GF-D8 (cell line): ENCODE data around the gene AHCTF1.

ENCODE experiments used
- DNase-seq: peaks from one replicate; lab custom pipeline; 2025; lab: John Stamatoyannopoulos, UW

AHCTF1 gene

GRCh38 chr1:246931549-246932365, at the start of gene AHCTF1:
TSS of gene AHCTF1 (minus strand) at chr1:246931948. CDS start at chr1:246918370, 13,578 bp downstream.
- DNase-seq, result peak; percentile 92

DNA sequence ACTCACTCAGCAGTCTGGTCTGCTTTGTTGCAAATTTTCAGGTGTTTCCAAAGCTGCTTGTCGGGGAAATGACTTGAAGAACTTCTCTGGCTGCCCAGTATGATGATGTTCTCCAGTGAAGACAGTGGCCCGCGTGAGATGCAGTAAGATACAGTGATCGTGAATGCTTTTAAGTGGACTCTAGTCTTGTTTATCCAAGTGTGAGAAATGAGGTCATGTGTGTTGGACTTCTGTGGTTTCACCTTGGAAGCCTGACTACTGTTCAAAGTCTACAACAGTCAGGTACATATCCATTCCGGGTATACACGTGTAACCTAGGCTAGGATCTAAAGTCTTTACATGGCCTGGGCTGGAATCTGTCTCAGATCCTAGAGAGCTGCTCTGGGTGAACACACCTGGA, 47.0 kb upstream of the AHCTF1 start:
- DNase-seq, result no peak

DNA sequence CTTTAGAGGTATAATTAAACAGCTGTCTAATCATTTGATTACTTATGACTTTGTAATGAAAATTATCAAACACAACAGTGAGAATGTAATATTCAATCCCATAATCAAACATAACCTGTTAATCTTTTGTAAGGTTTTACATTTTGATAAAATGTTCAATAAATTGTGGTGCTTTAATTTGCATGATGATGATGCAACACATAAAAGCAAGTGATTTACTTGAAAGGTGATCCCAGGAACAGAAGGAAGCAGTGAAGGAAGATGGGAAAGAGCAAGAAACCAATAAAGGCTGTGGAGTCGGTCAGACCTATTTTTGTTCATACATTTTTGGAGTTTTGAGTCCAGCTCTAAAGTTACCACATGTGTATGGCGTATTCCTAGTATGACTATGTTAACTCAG, 46.5 kb upstream of the AHCTF1 start:
- no peak for DNase-seq

GRCh38 chr1:246971969-246972368, 40.2 kb upstream of the AHCTF1 start:
- no peak for DNase-seq

- no peak for DNase-seq
These were observed 39.5 kb upstream of the AHCTF1 start for GRCh38 chr1:246971090-246971721.

DNA sequence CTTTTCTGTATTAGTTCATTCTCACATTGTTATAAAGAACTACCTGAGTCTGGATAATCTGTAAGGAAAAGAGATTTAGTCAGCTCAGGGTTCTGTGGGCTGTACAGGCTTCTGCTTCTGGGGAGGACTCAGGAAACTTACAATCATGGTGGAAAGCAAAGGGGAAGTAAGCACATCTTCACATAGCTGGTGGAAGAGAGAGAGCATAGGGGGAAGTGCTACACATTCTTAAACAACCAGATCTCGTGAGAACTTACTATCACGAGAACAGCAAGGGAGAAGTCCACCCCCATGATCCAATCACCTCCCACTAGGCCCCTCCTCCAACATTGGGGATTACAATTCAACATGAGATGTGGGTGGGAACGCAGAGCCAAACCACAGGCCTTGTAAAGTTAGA, 37.9 kb upstream of the AHCTF1 start:
- peak; percentile 12 for DNase-seq

DNA sequence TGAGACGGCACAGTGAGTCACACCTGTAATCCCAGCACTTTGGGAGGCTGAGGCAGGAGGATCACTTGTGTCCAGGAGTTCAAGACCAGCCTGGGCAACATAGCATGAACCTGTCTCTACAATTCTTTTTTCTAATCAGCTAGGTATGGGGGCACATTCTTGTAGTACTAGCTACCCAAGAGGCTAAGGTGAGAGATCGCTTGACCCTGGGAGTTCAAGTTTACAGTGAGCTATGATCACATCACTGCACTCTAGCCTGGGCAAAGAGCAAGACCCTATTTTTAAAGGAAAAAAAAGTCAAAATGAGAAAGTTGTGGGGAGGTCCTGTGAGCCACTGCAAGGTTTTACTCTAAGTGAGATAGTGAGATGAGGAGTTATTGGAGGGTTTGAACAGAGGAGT, 34.8 kb upstream of the AHCTF1 start:
- DNase-seq, result no peak

- DNase-seq, result peak; percentile 93
These were observed 28.4 kb upstream of the AHCTF1 start for GRCh38 chr1:246959944-246960693.

GRCh38 chr1:246954126-246954525, 22.4 kb upstream of the AHCTF1 start:
- DNase-seq, result no peak

GRCh38 chr1:246951413-246951812, 19.7 kb upstream of the AHCTF1 start:
- DNase-seq, result no peak

GRCh38 chr1:246949956-246950355, 18.2 kb upstream of the AHCTF1 start:
- DNase-seq, result no peak

DNA sequence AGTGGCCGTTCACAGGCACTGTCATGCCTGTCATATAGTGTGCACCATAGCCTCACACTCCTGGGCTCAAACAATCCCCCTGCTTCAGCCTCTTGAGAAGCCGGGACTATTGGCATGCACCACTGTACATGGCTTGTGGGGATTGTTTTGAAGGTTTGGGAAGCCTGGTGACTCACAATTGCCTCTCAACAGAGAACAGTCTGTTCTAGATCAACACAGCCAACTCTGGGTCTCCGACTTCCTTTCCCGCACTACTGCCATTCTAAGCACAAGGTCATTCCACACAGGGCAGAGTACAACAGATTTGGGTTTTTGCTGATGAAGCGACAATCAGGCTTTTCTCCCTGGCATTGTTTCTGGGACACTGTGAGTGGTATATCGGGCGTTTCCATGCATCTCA, 15.5 kb upstream of the AHCTF1 start:
- no peak for DNase-seq

DNA sequence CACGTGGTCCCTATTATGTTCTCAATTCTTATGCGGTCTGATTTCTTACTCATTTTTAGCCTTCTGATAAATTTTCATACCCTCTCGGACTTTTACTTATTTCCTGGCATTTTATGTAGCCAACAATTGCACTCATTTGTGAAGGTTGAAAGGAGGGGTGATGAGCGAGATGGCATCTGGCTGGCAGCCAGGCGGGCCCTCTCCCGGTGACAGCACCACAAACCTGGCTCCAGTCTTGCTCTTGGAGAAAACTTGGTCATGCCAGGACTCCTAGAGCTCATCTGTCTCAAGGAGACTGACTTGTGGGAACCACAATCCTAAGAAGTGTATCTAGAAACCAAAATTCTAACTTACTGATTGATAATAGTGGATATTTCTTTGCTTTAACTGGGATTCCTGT, 14.6 kb upstream of the AHCTF1 start:
- no peak for DNase-seq

DNA sequence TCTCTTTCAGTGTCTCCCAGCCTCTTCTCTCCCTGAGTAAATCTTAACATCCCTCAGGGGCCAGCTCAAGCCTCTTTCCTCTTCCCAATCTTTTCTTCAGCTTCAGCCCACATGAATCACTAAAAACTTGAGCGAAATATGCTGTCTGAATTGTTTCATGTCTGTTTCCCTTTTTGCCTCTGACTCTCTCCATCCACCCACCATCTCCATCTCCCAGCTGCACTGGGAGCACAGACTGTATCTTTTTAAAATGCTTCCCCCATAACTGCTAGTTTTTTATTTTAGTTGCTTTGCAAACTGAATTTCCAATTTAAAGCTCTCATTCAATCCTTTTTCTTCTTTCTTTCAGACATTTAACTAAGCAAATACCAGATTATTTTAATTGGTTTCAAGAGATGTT, 3.0 kb upstream of the AHCTF1 start:
- DNase-seq, result no peak

GRCh38 chr1:246933893-246934292, 2.1 kb upstream of the AHCTF1 start:
- DNase-seq, result no peak

DNA sequence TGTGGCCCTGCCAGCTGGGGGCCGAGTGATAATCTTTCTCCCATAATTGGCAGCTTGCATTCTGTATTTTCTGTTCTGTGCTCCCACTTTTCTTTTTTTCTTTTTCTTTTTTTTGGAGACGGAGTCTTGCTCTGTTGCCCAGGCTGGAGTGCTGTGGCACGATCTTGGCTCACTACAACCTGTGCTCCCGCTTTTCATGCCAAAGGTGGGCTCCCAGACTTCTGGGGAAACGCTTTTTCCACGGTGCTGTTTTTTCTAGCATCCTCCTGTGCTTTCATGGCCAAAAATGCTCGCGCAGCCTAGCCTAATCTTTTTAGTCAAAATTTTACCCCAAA, 585 bp upstream of the AHCTF1 start:
- DNase-seq, result no peak

- DNase-seq, result peak; percentile 31
These were observed 759 bp downstream of the AHCTF1 start for GRCh38 chr1:246930830-246931548.

DNA sequence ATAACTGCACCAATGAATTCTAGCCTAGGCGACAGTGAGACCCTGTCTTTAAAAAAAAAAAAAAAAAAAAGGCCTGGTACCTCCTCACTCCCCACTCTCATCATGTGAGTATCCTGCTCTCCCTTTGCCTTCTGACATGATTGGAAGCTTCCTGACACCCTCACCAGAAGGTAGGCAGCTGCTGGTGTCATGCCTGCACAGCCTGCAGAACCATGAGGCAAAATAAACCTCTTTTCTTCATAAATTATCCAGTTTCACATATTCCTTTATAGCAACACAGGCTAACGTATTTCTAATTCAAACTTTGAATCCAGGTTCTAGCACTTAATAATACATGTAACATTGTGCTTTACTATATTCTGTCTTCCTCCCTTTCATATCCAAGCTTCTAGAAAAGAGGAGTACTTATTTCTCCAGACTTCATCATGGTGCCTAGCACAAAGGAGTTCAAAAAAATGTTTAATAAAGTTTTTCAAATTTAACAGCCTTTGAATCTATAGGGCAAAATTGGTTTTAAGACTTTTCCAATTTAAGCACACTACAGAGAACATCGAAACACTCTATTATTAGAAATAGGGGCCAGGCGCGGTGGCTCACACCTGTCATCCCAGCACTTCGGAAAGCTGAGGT, 5.6 kb downstream of the AHCTF1 start:
- no peak for DNase-seq

GRCh38 chr1:246923900-246924299, 7.8 kb downstream of the AHCTF1 start:
- no peak for DNase-seq

DNA sequence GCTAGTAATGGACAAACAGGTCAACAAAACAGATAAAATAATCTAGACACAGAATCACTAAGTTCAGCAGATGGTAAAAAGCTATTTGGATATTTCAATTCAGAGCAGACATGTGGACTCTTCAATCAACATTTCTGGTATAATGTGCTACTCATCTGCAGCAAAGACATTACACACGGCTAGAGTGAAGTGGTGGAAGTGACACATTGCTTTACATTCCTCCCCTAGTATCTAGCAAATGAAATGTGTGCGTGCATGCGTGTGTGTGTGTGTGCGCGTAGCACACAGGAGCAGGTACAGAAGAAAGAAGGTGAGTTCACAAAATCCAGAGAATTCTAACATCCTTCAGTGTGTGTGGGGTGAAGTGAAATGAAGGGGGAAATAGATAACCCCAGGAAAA, 8.3 kb downstream of the AHCTF1 start:
- no peak for DNase-seq

GRCh38 chr1:246921481-246921880, 10.3 kb downstream of the AHCTF1 start:
- no peak for DNase-seq

- DNase-seq, result no peak
These were observed 11.8 kb downstream of the AHCTF1 start for GRCh38 chr1:246919902-246920301.
